NCI-H2107 (cell line): ENCODE measurements around the gene CA4.
"Not testable (repeated sequence)": the region's sequence is repeated elsewhere in the genome, so short reads cannot be mapped to it uniquely, and the experiment has no call there.

ENCODE experiments used
- DNase-seq: peaks from one replicate; lab custom pipeline; 2025; lab: John Stamatoyannopoulos, UW

Gene CA4

GRCh38 chr17:60176763-60177162 is 27.0 kb downstream of the CA4 start:
- not testable (repeated sequence) for DNase-seq

GRCh38 chr17:60178180-60178579 is 28.4 kb downstream of the CA4 start:
- peak; percentile 33 for DNase-seq

DNA sequence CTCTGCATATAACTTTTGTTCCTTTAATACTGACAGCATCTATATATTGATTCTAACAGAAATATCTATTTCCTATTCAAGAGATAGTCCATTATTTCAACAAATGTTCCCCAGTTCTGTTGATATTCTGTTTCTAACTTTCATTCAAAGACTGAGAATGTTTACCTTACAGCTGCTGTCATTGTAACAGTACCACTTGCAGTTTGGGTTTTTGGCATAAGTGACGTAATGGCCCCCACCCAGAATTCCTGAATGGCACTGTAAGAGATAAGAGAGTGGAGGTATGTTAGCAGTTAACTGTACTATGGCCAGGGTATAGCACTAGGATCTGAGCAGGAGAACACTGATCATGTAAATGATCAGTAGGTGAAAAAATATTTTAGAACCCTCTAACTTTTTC is 30.6 kb downstream of the CA4 start:
- DNase-seq, result not testable (repeated sequence)

DNA sequence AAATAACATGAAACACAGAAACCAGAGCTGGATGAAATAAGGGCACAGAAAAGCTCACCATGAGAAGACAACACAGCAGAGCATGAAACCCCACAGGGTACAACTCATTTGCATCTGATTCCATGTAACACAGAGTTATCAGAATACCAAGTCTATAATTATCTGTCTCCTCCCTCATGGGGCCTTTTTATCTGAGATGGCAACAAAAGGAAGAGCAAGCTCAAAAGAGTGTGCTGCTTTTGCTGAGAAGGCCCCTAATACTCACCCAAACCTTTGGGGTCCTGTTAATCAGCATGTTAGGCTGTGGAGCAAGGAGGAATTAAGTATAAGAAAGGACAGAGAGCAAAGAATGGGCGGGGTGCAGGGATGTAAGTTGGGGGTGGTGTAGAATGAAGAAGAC is 36.6 kb downstream of the CA4 start:
- not testable (repeated sequence) for DNase-seq

- DNase-seq, result not testable (repeated sequence)
Observed at GRCh38 chr17:60186846-60187745, 37.3 kb downstream of the CA4 start.

DNA sequence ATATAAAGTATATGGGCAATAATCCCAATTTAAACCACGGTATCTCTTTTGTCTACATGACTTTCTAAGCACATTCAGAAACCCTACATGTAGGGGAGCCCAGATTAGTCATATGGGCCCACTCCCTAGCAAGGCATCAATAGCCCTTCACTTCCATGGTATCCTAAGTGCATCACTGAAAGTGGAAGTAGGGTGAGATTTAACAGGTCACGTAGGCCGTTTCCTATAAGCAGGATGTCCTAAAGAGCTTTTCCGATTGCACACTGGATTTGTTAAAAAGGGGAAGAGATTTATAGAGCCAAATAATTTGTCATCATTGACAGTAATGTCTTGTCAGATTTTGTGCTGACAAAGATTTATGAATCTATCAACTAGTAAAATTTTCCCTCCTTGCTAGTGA is 39.0 kb downstream of the CA4 start:
- no peak for DNase-seq

DNA sequence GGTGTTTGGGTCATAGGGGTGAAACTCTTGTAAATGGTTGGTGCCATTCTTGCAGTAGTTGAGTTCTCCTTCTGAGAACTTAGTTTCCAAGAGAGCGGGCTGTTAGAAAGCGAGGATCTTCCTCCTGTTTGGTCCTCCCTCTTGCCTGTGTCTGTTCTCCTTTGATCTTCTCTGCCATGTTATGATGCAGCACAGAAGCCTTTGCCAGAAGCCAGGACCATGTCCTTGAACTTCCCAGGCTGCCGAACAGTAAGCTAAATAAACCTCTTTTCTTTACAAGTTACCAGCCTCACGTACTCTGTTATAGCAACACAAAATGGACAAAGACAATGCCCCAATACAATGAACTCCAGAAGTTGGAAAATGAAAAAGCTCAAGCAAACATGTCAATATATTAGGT is 40.3 kb downstream of the CA4 start:
- DNase-seq, result not testable (repeated sequence)

- DNase-seq, result not testable (repeated sequence)
Observed at GRCh38 chr17:60193032-60193431, 43.3 kb downstream of the CA4 start.

DNA sequence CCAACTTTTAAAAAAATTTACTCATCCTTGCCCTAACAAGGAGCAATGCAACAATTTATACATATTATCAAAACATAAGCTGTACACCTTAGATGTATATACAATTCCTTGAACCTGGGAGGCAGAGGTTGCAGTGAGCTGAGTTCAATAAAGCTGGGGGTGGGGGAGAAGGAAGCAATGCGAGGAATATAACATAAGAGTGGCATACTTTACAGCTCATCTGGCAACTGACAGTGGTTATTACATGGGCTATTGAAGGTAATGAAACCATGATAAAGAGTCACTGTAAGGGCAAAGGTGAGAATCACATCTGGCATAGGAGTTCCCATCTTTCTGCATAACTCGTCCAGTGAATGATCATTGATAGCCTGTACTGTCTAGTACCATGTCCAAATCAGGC is 43.7 kb downstream of the CA4 start:
- DNase-seq, result no peak

DNA sequence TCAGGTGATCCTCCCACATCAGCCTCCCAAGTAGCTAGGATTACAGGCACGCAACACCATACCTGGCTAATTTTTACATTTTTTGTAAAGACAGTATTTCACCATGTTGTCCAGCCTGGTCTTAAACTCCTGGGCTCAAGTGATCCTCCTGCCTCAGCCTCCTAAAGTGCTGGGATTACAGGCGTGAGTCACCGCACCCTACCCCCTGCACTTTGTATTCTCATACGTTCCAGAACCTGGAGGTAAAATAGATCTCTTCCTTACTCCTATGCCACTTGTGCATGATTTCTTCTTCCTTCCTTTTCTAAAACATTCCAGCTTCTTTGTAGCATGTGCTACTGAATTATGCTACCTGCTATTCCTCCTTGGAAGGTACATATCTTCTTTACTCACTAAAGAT is 44.4 kb downstream of the CA4 start:
- not testable (repeated sequence) for DNase-seq

GRCh38 chr17:60198630-60199029 is 48.9 kb downstream of the CA4 start:
- not testable (repeated sequence) for DNase-seq

GRCh38 chr17:60205782-60206181 is 56.0 kb downstream of the CA4 start:
- not testable (repeated sequence) for DNase-seq

- not testable (repeated sequence) for DNase-seq
Observed at GRCh38 chr17:60208302-60208701, 58.5 kb downstream of the CA4 start.
